Body of pancreas (tissue), 4 donors: Measurements from ENCODE around the gene ANKLE1.

Experiments
- POLR2A ChIP-seq, 3 donors: fragments of 450-650 bp; IDR thresholded peaks; one replicate each; pipeline ENCODE4 v1.6.1; 2016; ENCODE audit warnings: antibody characterized with exemption in 3 of 3, mild to moderate bottlenecking in 2 of 3
- TF ChIP-seq, protein P1 (sequence below), 7 experiments: fragments of 450-650 bp in 4 of 7; fragments of 200-600 bp in 3 of 7; sonication (generic) in 3 of 7; IDR thresholded peaks; one replicate each; pipeline ENCODE4 v1.5.1; 2016 to 2019; ENCODE audit warnings: antibody characterized with exemption in 7 of 7

DNA sequence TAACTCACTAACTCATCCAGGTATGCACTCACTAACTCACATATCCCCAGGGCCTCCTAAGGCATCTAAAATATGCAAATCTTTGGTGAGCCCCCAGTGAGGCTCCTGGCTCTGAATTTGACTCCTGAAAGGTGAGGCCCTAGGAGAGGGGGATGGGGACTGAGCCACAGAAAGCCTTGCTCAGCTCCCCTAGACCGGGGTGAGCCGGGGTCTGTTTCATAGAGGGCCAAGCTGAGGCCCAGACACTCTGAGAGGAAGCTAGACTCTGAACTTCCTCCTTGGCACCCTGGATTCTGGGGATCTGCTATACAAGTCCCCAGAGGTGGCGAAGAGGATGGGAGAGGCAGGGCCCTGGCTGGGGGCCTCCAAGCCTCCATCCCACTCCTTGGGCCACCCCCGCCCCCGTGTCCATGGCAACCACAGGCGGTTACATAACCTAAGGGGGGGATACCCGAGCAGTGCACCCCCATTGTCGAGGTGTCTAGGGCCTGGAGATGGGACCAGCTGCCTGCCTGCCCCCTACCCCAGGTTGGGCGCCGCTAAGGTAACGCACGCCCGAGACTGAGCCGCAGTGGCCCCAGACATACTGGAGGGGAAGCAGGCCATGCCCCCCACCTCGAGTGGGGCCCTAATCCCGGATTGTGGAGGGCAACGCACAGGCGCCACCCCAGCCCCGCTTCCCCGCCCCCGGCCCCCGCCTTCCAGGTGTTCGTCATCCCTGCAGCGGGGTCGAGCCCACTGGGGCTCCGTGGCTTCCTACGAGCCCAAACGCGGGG lies 20.9 kb downstream of the ANKLE1 start:
- TF ChIP-seq POLR2A (IDR thresholded peaks at IDR 0.05), result no peak
- TF ChIP-seq, protein P1, sequence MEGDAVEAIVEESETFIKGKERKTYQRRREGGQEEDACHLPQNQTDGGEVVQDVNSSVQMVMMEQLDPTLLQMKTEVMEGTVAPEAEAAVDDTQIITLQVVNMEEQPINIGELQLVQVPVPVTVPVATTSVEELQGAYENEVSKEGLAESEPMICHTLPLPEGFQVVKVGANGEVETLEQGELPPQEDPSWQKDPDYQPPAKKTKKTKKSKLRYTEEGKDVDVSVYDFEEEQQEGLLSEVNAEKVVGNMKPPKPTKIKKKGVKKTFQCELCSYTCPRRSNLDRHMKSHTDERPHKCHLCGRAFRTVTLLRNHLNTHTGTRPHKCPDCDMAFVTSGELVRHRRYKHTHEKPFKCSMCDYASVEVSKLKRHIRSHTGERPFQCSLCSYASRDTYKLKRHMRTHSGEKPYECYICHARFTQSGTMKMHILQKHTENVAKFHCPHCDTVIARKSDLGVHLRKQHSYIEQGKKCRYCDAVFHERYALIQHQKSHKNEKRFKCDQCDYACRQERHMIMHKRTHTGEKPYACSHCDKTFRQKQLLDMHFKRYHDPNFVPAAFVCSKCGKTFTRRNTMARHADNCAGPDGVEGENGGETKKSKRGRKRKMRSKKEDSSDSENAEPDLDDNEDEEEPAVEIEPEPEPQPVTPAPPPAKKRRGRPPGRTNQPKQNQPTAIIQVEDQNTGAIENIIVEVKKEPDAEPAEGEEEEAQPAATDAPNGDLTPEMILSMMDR (IDR thresholded peaks at IDR 0.05), result no peak
